HG03439 (cell line): ENCODE data around the gene MKI67.
"Not testable (repeated sequence)": the region's sequence is repeated elsewhere in the genome, so short reads cannot be mapped to it uniquely, and the experiment has no call there.

ENCODE experiments used
- ATAC-seq: cut with Tn5 transposase; IDR thresholded peaks from one replicate; pipeline ENCODE4 v1.9.1; 2021; ENCODE audit warnings: mild to moderate bottlenecking, moderate library complexity; ENCODE audit not compliant: unreplicated experiment

Gene MKI67

DNA sequence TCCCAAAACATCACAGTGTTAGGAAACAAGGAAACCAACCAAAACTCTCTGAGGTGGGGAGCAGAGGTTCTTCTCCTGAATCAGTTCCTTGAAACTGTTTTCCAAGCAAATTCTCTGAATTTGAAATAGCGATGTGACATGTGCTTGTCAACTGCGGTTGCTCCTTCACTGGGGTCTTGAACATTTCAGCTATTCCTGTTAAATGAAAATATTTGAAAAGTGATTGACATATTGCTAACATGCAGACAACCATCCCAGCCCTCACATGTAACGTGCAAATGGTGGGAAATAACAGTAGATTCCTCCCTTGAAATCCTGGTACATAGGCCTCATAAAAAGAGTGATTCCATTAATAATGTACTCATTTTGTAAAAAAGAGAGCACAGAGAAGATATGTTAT lies 15.9 kb downstream of the MKI67 start:
- no peak for ATAC-seq

DNA sequence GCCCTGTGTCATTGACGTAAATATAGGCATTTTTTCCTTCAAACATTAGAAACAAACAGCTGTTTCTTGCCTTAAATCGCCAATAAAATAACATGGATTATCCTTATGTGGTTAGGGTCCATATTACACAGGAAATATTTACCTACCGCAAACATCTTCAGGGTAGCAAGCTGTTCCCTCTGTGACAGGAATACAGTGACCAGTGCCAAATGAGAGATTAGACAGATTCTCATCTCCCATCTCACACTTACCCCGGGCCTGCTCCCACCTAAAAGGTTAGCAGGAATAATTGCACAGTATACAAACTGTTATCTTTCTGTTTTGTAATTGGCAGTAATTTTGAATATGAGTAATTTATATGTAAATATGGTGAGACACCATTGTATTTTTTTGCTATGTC lies 16.5 kb downstream of the MKI67 start:
- no peak for ATAC-seq

DNA sequence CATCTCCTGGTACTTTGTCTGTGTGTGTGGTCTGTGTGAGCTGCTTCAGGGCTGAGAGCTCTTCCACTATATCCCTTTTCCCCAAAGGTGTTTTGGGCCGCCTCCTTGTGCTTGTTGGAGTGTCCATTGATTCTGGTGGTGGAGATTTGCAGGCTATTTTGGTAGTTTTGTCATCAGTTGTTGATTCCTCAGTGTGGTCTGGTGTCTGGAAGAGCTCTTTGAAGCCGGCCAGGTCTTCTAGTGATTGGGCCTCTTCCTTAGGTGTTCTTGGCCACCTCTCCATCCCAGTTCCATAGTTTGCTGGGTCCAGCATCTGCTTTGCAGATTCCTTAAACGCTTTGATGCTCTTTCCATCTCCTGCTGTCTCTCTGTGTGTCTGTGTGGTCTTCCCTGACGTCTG lies 20.8 kb downstream of the MKI67 start:
- no peak for ATAC-seq

DNA sequence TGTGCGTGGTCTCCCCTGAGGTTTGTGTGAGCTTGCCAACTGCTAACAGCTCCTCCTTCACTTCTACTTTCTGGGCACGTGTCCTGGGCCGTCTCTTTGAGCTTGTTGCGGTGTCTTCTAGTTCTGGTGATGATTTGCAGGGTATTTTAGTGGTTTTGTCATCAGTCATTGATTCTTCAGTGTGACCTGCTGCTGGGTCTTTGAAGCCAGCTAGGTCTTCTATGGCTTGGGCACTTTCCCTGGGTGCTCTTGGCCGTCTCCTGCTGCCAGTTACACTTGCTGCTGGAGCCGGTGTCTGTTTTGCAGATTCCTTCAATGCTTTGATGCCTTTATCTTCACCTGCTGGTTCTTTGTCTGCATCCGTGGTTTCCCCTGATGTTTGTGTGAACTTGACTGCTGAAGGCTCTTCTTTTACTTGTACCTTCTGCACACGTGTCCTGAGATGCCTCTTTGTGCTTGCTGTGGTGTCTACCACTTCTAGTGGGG lies 23.0 kb downstream of the MKI67 start:
- ATAC-seq: no peak

DNA sequence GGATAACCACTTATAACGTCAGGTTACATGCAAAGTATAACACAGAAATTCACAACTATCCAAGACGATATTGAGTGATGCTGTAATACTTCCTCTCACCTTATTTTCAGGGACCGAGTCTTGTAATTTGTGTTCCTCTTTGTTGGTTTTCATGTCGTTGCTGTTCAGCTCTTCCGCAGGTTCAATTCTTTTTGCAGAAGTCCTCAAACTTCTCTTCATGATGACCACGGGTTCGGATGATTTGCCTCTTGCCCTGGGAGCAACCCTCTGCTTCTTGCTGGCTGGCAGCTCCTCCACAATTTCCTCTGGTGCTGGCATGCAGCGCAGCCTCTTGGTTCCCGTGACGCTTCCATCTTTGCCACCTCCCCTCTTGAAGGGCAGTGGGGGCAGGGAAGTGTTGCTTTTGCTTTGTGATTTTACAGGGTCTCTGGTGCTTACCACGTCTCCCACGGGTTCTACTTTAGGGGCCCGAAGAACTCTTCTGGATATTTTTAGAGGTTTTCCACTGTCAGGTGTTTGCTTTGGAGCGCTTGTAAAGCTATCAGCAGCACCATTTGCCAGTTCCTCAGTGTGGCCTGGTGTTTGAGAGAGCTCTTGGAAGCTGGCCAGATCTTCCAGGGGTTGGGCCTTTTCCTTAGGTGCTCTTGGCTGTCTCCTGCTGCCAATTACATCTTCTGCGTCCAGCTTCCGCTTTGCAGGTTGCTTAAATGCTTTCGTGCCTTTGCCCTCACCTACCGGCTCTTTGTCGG lies 23.6 kb downstream of the MKI67 start:
- ATAC-seq: no peak

DNA sequence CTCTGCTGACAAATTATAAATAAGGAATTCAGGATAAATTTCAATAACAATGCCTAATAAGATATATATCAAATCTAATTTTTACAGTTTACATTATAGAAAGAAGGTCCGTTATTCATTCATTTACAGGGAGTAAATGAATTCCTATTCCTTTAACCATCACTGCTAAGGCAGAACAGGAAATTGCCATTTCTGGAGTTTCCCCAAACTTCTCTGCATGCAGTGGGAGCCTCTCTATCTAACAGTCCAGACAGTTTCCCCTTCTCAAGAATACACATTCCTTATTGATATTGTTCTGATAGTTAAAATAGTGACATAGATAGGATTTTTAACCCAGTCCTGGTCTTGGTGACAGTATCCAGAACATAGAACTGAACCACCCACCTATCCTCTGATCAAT lies 24.3 kb downstream of the MKI67 start:
- no peak for ATAC-seq

DNA sequence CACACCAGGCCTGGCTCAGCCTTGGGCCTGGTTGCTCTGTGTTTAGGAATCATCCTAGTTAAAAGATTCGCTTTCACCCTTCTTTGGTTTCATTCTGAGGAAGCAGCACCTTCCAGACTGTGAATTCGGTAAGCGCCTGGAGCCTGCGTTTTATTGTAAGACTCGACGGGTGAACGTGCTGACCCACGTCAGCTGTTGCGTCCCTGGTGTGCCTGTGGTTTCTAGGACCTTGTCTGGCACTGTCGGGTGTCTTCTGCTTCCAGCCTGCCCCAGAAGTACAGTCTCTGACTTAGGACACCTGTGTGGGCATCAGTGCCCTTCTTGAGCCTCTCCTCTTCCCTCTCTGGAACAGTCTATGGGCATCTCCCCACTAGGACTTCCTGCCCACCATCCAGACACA lies 26.3 kb downstream of the MKI67 start:
- ATAC-seq: no peak

DNA sequence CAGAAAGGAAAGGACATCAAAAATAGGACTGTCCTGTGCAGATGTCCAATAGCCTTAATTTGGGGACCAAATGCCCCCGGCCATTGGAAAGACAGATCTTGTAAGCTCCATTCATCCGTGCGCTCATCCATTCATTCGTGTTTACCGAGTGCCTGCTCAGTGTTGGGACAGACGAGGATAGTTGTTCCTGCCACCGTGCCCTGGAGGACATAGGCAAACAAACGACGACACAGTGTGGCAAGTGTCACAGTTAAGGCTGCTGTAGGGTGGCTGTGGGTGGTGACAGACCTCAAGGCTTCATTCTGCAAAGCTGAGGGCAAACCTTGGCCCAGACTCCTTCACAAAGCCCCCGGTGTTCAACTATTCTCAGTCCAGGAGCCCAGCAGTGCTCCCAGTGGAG lies 27.6 kb downstream of the MKI67 start:
- ATAC-seq: no peak

DNA sequence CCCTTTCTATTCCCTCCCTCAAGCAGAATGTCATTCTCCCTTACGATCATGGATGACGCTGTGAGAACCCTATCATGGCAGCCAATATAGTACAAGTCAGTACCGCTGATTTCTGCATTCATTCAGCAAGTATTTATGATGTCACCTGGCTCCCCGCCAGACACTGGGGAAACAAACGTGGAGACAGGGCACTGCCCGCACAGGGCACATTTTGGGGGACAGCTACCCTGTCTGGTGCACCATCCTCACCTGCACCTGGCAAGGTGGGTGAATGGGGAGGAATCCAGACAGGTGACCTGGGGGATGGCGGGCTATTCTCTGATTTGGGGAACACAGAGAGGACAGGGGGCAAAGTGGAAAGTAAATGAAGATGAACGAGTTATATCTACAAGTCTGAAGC lies 28.4 kb downstream of the MKI67 start:
- no peak for ATAC-seq

DNA sequence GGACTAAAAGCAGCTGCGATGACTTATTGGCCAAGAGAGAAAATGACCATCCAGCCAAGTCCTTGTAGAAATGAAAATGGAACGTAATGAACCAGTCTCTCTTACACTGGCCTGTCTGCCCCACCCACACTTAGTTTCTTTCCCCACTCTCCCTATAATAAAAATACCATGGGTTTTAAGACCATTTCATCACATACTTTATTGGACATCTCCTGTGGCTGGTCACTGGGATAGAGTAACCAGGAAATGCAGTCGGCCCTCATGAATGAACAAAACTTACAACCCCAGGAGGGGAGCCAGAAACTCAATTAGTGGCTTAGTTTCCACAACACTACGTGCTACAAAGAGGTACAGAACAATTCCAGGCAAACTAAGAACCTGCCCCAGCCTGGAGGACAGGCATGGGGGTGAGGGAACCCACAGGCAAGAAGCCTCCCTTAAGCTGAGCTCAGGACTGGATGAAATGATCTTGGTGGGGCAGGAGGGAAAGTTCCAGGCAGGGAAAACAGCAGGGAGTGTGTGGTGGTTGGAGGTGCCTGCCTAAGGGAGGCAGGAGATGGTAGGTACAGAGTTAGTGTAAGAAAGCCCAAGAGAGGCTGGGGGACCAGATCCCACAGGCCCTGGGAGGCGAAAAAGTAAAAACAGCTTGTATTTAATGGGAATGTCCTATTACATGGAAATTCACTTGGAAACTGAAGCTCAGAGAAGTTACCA lies 29.6 kb downstream of the MKI67 start:
- no peak for ATAC-seq

DNA sequence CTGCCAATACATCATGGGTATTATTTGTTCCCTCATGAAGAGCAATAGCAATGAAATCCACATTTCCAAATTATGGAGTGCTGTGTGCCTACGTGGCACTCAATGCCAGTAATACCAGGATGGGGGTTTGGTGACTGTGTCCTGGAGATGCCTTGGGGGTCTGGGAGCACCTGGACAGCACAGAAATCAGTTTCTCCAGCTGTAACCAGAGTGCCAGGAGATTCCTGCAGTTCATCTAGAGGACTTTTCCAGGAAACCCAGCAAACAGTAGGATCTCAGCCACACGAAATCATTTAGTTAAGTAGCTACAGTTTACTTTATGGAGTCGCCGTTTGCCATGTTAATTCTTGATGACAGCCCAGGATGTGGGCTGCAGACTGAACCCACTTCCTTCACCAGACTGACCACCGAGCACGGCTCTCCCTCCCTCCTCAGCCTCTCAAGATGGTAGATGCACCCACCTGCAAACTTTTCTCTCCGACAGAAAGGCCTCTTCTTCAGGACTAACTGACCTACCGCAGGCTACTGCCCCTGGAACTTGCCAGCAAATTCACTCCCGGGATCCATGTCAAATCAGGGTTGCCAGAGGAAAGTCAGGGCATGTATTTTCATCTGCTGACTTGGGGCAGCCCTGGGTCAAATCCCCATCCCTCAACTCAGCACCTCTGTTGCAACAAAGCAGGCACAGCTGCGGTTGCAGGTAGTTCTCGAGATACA lies 30.3 kb downstream of the MKI67 start:
- no peak for ATAC-seq

DNA sequence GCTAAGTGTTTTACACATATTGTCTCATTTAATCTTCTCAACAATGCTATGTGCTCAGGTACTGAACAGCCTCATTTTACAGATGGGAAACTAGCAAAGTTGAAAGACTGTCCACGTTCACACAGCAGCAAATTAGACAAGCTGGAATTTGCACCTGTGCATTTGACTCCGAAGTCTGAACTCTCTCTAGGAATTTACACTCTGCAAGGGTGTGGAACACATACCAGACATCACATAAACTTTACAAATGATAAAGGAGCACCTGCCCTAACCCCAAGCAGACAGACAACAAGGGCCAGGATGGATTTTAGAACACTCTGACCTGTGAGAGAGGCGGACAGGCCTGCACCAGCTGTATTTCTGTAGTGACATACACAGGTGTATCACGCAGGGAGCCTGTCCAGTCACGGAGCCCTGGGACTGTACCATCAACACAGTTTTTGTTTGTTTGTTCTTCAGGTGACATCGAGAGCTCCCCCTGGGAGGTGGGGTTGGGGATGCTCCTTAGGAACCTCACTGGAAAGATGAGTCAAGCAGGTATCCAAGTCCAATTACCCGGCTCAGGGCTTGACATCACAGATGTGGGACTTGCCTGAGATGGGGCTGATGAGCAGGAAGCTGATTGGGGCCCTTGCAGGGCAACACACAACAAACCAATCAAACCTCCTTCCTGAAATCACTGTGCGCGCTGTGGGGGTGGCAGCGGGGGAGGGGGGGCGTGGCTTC lies 31.0 kb downstream of the MKI67 start:
- ATAC-seq: no peak

DNA sequence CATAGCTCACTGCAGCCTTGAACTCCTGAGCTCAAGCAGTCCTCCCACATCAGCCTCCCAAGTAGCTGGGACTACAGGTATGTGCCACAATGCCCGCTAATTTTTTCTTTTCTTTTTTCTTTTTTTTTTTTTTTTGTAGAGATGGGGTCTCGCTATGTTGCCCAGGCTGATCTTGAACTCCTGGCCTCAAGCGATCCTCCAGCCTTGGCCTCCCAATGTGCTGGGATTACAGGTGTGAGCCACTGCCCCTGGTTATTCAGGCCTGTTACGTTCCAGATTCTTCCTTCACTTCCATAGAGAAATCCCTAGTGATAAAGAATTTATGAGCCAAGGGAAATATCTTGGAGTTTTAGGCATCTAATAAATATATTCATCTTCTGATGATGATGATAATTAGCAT lies 31.6 kb downstream of the MKI67 start:
- ATAC-seq: not testable (repeated sequence)

DNA sequence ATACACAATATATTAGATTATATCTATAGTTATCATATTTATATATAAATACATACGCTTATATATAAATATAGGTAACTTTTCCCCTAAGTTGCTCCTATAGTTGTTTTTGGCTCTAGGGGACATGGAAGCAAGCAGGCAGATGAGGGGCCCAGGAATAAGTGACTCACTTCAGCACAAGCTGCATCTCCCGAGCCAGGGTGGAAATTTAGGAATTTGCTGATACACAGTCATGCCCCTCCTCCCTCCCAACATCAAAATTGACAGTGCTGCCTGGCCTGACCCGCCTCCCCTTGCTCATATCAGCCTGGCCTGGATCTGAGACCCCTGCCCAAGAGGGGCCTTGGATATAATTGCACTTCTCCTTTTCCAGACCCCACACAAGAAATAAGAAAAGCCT lies 33.8 kb downstream of the MKI67 start:
- no peak for ATAC-seq

DNA sequence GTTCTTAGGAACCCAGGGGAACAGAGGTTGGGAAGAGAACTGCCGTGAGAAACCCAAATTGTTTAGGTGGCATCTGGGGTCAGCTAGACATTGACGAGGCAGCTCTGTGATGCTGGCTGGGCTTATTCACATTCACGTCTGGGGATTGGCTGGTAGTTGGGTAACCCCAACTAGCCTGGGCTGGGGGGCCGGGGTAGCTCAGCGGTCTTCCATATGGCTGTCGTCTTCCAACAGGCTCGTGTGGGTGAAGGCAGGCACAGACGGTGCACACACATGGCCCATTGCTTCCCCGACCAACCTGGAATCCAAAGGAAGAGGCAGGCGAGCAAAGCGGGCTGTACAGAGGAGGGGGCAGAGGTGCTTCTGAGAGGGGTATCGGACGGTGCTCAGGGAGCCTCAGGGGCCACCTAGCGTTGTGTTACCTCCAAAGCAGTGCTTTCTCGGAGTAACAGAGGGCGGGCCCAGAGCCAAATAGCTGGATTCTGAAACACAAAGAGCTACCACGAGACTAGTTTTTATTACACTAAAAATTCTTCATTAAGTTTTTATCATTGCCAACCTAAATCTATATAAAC lies 34.5 kb downstream of the MKI67 start:
- no peak for ATAC-seq

DNA sequence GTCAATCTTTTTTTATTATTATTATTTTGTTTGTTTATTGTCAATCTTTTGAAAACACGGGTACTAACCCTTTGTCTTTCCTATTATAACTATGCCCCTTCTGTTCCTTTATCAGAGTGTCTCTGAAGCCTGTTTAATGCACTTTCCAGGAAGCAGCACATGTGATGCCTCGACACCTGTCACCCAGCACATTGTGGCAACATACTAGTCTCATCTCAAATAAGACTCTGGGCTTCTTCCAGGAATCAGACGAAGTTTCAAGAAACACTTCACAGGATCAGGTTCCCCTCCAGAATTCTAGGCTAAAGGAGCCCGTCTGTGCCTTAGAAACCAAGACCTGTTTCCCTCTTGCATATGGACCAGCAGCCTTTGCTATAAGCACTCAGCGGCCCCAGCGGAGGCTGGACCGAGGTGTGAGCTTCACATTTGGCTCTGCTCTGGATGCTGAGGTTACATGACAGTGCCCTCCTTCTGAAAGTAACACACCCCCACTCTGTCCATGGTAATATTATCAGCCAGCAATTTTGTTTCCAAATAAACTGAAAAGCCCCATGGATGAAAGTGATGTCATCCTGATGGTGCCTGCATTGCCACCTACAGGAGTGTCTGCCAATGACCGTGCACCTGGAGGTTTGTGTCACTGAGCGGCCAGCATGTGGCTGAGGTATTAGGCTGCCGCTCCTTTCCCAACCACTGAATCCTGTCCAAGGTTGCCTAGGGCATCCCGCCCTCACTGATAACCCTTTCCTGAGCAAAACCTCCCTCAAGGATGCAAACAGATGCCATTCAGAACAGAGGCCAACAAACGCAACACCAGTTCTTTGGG lies 38.1 kb downstream of the MKI67 start:
- no peak for ATAC-seq

DNA sequence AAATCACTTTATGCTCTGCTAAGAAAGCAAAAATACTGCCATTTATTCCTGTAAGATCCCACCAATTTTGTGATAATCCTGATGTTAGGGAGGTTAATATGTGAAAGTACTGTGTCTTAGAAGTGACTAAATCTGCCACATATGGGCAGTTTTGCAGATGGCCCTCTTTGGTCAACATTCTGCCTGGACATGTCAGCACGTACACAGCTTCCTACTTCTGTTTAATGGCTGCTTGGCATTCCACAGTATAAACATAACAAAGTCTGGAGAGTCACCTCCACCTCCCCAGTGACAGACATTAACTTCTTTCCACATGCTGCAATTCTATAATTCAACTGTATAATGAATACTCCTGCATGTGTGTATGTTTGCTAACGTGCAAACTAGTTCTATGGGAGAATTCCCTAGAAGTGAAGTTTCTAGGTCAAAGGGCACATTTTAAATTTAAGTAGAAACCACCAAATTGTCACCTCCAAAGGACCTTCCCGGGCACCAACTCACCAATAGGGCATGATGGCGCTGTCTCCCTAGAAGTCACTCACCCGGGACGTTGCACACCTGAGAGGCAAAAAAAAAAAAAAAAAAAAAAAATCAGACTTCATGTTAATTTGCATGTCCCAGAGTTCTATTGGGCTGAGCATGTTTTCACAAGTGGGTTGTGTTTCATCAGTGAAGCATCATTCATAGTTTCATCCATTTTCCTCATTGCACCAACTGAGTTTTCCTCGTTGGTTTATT lies 38.9 kb downstream of the MKI67 start:
- no peak for ATAC-seq

DNA sequence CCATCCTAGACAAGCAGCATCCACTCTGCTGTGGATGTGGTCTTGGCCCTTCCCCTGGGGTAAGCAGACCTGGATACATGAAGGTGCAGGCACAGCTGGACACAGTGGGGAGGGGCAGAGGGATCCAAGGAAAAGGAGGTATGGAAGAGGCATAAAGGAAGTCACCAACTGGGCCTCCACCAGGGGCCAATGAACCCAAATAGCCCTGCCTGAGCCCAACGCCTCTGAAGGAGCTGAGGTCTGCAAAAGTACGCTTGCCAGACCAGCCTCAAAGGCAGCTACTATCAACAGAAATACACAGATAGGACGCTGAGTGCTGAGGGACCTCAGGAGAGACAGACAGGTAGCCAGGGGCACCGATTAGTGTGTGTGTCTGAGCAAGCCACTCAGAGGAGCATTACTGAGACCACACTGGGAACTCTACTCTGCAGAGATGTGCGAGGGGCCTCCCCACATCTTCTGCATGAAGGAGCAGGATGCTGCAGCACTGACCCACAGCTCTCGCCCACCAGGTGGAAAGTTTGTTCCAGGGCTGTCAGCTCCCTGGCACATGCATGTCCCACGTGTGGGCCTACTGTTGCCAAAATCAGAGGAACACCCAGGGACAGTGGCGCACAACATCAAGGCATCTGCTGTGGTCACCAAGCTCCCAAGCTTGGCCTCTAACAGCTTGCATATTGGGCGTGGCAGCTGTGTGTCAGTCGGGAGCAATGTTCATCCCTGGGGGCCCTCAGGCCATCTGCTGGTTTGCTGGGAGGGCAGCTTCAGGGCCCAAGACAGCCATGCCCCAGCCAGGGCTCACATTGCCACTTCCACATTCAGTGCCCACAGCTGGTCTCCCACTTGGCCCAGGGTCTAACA lies 40.0 kb downstream of the MKI67 start:
- ATAC-seq: no peak
